HS-5 (cell line): ENCODE results near the gene MSLN.

Experiments
- DNase-seq: peaks from one replicate; pipeline ENCODE4 v3.0.0-alpha.2; 2012; ENCODE audit warnings: low read depth

MSLN gene

GRCh38 chr16:723695-724094 is 36.8 kb upstream of the MSLN start:
- no peak for DNase-seq

- no peak for DNase-seq
These were observed 36.1 kb upstream of the MSLN start for GRCh38 chr16:724188-725040.

- no peak for DNase-seq
These were observed 35.5 kb upstream of the MSLN start for GRCh38 chr16:725041-725376.

GRCh38 chr16:725463-726187 is 34.9 kb upstream of the MSLN start:
- no peak for DNase-seq

- no peak for DNase-seq
These were observed 34.4 kb upstream of the MSLN start for GRCh38 chr16:726188-726437.

- no peak for DNase-seq
These were observed 33.9 kb upstream of the MSLN start, which contains the start of the genes CCDC78 and HAGHL for GRCh38 chr16:726438-727290. Gene CCDC78, minus strand, starts transcription at chr16:726443. Its CDS starts 76 bp downstream, at chr16:726367. Gene HAGHL, plus strand, starts transcription at chr16:727106. Its CDS starts 404 bp downstream, at chr16:727510.

GRCh38 chr16:727291-727977 is 33.1 kb upstream of the MSLN start:
- DNase-seq = no peak

GRCh38 chr16:728131-728889 is 32.2 kb upstream of the MSLN start:
- no peak for DNase-seq

- no peak for DNase-seq
These were observed 31.4 kb upstream of the MSLN start for GRCh38 chr16:728890-729744.

- no peak for DNase-seq
These were observed 30.5 kb upstream of the MSLN start for GRCh38 chr16:729768-730665.

GRCh38 chr16:730666-731509 is 29.6 kb upstream of the MSLN start:
- DNase-seq = no peak

GRCh38 chr16:732332-732731 is 28.2 kb upstream of the MSLN start:
- DNase-seq = no peak

GRCh38 chr16:732936-733335 is 27.6 kb upstream of the MSLN start:
- no peak for DNase-seq

- no peak for DNase-seq
These were observed 26.9 kb upstream of the MSLN start for GRCh38 chr16:733382-734207.

GRCh38 chr16:734208-734980 is 26.1 kb upstream of the MSLN start:
- DNase-seq = no peak

GRCh38 chr16:734981-735881 is 25.3 kb upstream of the MSLN start:
- DNase-seq = no peak
